Fibroblast of mammary gland (primary cell): ENCODE results near the gene RTN4R.
A peak's percentile ranks its signal among the peaks of the same experiment; 100 is the strongest.
"Not testable (repeated sequence)": the region's sequence is repeated elsewhere in the genome, so short reads cannot be mapped to it uniquely, and the experiment has no call there.

Experiments used
- DNase-seq: peaks from one replicate; pipeline ENCODE4 v3.0.0-alpha.2; 2010; ENCODE audit warnings: low read depth
- H3K4me3 ChIP-seq: 2 replicates; pipeline ENCODE4 v1.5.1; 2011; ENCODE audit warnings: low read depth, mild to moderate bottlenecking, low read length, moderate library complexity; ENCODE audit not compliant: control insufficient read depth
- TF ChIP-seq, protein P1 (sequence below): conservative IDR thresholded peaks from 2 replicates; pipeline ENCODE4 v1.5.1; 2011; ENCODE audit warnings: low read depth, low read length, inconsistent platforms; ENCODE audit not compliant: control insufficient read depth, insufficient read depth

Gene RTN4R

DNA sequence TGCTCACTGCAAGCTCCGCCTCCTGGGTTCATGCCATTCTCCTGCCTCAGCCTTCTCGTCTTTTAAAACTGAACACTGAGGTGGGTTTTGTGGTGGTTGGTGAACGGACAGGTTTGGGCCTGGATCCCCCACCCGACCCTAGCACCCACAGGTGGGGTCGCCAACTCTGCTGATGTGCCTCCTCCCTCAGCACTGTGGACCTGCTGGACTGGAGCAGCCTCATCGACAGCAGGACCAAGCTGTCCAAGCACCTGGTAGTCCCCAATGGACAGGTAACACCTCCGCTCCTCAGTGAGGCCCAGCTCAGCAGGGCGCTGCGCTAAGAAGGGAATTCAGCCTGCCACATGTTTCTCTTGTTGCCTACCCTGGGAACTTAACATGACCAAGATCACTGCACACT, 36.5 kb upstream of the RTN4R start:
- DNase-seq, result no peak
- H3K4me3 ChIP-seq, result no peak overlapping the region
- TF ChIP-seq, protein P1, sequence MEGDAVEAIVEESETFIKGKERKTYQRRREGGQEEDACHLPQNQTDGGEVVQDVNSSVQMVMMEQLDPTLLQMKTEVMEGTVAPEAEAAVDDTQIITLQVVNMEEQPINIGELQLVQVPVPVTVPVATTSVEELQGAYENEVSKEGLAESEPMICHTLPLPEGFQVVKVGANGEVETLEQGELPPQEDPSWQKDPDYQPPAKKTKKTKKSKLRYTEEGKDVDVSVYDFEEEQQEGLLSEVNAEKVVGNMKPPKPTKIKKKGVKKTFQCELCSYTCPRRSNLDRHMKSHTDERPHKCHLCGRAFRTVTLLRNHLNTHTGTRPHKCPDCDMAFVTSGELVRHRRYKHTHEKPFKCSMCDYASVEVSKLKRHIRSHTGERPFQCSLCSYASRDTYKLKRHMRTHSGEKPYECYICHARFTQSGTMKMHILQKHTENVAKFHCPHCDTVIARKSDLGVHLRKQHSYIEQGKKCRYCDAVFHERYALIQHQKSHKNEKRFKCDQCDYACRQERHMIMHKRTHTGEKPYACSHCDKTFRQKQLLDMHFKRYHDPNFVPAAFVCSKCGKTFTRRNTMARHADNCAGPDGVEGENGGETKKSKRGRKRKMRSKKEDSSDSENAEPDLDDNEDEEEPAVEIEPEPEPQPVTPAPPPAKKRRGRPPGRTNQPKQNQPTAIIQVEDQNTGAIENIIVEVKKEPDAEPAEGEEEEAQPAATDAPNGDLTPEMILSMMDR, result no peak

DNA sequence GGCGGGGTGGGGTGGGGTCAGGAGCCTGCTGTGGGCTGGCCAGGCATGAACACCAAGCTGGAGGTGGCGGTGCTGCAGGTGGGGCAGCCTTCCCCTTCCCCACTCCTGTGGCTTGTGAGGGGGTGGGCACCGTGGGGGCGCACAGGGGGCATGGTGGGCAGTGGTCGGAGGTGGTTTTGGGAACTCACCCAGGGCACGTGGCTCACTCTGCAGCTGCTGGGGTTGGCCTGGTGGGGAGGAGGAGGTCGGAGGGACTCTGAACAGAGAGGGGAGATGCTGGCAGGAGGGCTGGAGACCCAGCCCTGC, 35.1 kb upstream of the RTN4R start:
- DNase-seq, H3K4me3 ChIP-seq: not testable (repeated sequence)

DNA sequence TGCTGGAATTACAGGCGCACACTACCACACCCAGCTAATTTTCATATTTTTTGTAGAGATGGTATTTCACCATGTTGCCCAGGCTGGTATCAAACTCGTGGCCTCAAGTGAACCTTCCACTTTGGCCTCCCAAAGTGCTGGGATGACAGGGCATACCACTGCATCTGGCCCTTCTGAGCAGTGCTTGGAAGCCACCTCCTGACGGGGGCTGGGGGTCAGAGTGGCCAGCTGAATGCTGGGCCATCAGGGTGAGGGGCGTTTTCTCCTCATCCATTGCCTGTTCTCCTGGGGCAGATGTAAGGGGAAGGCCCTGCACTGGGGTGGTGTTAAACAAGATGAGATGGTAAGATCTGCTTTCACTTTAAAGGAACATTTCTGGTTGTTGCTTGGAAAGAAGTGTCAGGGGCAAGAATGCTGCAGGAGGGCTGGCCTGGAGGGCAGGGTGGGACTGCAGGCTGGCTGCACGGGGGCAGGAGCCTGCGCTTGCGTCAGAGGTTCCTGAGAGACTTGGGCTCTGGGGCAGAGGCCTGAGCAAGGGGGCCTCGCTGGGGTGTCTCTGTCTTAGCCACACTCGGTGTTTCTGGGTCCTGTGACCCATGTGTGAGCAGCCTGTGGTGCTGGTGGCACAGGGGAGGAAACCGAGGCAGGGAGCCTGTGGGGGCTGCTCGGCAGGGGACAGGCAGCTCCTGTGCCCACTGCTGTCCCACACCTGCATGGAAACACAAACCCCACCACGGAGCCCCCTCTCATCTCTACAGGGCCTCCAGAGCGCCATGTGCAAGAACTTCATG, 34.5 kb upstream of the RTN4R start:
- H3K4me3 ChIP-seq, result no peak overlapping the region
- no peak for DNase-seq
- TF ChIP-seq, protein P1, result no peak

DNA sequence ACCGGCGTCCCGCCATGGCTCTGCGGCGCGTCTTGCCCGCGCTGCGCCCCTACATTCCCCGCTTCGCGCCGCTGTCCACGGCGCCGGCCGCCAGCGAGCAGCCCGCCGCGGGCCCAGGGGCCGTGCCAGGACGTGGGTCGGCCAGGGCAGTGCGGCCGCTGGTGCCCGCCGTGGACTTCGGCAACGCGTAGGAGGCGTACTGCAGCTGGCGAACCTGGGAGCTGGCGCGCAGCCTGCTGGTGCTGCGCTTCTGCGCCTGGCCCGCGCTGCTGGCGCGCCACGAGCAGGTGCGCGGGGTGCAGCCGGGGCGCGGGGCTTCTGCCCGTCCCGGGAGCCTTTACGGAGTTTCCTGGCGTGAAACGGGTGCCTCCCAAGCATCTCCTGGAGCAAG, 31.6 kb upstream of the RTN4R start:
- no peak overlapping the region for H3K4me3 ChIP-seq
- TF ChIP-seq, protein P1, result no peak
- DNase-seq, result peak; percentile 23

DNA sequence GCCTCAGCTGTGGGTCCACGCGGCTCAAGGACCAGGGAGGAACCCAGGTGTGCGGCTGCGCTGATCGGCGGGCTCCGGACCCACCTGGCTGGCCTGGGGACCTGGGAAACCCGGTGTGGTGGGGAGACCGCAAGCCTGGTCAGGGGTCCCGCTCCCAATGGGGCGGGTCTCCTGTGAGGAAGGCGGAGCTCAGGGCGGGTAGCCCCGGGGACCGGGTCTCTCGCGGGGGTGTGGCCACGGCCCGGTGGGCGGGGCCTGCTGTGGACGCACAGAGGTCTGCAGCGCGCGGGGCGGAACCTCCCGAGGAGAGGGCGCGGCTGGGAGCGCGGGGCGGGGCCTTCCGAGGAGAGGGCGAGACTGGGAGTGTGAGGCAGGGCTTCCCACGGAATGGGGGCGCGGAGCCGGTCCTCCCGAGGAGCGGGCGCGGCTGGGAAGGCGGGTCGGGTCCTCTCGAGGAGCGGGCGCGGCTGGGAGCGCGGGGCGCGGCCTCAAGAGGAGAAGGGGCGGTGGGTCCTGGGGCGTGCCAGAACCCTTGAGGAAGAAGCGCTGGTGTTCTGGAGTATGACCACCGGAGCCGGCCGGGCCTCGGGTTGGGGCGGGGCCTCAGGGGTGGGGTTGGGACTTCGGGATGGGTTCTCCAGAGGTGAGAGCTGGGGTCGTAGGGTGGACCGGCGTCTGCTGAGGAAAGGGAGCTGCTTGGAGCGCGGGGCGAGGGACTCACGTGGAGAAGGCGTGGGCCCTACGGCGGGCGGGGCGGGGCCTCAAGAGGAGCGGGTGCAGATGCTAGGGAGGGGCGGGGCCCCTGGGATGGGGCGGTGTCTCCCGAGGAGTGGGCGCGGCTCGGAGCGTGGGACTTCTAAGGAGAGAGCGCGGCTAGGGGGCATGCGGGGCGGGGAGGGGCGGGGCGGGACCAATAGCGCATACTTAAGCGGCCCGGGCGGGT, 31.0 kb upstream of the RTN4R start:
- peak overlapping the region; percentile 36 for H3K4me3 ChIP-seq
- DNase-seq, result peak; percentile 64
- TF ChIP-seq, protein P1, result no peak

DNA sequence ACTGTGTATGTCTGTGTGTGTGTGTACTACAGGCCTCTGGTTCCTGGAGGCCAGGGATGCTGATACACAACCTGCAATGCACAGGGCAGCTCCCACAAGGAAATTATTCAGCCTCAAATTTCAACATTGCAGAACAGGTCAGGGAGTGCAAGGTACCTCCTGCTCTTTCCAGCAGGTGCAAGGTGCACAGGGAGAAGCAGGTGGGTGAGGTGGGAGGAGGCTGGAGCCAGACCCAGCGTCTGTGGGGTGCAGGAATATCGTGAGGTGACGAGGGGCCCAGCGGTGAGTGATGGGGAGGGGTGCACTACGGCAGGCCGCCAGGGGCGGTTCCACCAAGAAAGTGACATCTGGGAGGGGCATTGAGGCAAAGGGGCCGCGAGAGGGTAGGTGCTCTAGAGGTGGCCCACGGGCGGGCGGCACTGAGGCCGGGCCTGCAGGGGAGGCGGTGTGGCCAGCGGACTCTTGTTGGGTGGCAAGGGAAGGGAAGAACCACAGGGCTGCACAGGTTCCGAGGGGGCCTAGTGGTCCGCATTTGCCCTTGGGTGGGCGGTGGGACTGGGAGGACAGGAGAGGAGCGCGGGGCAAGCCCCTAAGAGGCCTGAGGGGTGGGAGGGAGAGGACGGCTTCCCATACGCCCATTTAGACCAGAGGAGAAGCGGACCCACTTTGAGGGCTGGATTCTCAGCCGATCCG, 30.1 kb upstream of the RTN4R start:
- DNase-seq, result no peak
- H3K4me3 ChIP-seq, result no peak overlapping the region
- TF ChIP-seq, protein P1, result no peak
